SW 1271 (cell line): ENCODE results near the gene COG4.
"Not testable (repeated sequence)": the region's sequence is repeated elsewhere in the genome, so short reads cannot be mapped to it uniquely, and the experiment has no call there.

Experiments
- DNase-seq, 2 experiments: peaks; one replicate each; lab custom pipeline; 2025; lab: John Stamatoyannopoulos, UW

Gene COG4

DNA sequence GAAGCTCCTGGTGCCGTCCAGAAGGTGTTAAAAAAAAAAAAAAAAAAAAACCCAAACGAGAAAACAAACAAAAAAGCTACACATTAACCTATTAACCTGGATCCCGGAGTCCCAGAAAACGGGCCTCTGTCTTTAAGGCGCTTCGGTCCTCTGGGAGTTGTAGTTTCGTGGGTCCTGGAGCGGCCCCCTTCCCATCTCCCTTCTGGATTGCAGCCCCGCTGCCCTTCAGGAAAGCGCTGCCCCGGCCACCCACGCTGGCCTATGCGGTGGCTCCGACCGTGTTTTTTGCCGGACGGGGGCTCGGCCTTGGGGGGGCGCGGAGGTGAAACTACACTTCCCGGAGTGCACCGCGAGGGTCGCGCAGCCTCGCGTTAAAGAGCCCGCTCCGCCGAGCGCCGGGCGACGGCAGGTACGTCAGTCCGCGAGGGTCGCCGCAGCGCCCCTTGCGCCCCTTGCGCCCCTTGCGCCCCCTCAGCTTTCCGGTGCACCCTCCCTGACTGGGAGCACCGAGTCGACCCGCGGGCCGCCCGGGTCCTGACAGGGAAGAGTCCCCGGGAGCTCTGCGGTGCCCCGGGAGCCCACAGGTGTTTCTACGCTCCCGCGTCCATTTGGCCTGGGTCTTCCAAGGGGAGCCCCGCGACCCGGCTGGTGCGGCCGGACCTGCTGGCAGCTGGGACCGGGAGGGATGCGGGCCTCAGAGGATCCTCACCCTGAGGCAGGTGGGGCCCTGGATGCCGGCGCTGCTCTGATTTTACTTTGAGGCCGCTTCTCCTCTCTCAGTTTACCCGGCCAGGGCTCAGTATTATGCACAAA is 68.9 kb downstream of the COG4 start, which contains the start of gene FCSK:
Gene FCSK (plus strand): TSS at position 374 of the 813 bp plus-strand sequence. CDS start 8,596 bp downstream, outside the sequence.
- peak; percentile 67 to 70 for DNase-seq

DNA sequence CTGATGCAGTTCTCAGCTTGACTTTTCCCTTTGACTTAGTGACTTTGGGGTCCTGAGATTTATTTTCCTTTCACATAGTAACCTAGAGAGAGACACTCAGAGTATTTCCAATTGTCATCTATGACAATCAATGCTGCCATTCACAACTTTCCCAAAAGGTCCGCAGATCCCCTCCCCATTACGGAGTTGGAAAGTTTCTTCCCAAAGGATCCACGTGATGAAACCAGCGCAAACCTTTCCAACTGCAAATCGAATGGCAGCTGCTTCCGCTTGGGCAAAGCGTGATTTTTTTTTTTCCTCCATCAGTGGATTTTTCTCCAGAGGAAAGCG is 69.5 kb downstream of the COG4 start:
- no peak for DNase-seq

DNA sequence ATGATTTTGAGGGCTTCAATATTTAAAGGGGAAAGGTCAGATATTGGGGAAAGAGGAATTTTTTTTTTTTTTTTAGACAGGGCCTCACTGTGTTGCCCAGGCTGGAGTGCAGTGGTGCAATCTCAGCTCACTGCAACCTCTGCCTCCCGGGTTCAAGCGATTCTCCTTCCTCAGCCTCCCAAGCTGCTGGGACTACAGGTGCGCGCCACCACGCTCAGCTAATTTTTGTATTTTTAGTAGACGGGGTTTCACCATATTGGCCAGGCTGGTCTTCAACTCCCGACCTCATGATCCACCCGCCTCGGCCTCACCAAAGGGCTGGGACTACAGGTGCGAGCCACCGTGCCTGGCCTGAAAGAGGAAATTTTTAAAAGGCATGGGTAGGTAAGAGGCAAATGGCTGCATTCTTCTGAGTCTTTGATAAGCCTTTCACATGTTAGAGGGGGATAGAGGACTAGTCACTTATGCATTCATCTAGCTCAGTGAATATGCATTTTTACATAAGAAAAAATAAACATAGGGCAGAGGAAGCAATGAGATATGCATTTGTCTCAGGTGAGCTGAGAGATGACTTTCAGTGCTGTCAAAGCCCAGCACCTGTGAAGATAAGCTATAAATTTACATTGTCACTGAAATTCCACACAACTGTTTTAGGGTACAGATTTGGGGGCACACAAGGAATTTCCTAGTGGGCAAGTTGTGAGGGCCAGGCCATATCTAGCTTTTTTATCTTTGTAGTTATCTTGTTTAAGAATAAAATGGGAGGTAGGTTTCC is 70.0 kb downstream of the COG4 start:
- DNase-seq: no peak

DNA sequence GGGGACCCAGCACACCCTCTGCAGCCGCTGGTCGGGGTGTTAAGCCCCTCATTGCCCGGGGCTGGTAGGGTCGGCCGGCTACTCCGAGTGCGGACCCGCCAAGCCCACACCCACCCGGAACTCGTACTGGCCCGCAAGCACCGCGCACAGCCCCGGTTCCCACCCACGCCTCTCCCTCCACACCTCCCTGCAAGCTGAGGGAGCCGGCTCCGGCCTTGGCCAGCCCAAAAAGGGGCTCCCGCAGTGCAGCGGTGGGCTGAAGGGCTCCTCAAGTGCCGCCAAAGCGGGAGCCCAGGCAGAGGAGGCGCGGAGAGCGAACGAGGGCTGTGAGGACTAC is 72.4 kb downstream of the COG4 start:
- DNase-seq: not testable (repeated sequence)

DNA sequence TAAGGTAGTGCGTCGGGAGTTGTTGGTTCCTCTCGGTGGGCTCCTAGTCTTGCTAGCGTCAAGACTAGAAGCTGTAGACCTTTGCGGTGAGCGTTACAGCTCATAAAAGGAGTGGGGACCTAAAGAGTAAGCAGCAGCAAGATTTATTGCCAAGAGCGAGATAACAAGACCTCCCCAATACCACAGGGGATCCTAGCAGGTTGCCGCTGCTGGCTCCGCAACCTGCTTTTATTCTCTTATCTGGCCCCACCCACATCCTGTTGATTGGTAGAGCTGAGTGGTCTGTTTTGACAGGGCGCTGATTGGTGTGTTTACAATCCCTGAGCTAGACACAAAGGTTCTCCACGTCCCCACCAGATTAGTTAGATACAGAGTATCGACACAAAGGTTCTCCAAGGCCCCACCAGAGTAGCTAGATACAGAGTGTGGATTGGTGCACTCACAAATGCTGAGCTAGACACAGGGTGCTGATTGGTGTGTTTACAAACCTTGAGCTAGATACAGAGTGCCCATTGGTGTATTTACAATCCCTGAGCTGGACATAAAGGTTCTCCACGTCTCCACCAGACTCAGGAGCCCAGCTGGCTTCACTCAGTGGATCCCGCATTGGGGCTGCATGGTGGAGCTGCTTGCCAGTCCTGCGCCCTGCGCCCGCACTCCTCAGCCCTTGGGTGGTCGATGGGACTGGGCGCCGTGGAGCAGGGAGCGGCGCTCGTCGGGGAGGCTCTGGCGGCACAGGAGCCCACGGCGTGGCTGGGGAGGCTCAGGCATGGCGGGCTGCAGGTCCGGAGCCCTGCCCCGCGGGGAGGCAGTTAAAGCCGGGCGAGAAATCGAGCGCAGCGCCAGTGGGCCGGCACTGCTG is 73.0 kb downstream of the COG4 start:
- DNase-seq: not testable (repeated sequence)

DNA sequence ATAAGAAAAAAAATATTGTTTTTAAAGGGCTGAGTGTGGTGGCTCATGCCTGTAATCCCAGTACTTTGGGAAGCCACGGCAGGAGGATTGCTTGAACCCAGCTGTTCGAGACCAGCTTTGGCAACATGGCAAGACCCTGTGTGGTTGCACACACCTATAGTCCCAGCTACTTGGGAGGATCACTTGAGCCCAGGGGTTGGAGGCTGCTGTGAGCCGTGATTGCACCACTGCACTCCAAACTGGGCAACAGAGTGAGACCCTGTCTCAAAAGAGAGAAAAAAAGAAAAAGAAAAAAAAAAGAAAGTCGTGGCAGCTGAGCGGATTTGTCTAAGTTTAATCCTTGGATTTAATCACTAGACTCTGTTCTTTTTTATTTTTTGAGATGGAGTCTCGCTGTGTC is 75.3 kb downstream of the COG4 start:
- no peak for DNase-seq

DNA sequence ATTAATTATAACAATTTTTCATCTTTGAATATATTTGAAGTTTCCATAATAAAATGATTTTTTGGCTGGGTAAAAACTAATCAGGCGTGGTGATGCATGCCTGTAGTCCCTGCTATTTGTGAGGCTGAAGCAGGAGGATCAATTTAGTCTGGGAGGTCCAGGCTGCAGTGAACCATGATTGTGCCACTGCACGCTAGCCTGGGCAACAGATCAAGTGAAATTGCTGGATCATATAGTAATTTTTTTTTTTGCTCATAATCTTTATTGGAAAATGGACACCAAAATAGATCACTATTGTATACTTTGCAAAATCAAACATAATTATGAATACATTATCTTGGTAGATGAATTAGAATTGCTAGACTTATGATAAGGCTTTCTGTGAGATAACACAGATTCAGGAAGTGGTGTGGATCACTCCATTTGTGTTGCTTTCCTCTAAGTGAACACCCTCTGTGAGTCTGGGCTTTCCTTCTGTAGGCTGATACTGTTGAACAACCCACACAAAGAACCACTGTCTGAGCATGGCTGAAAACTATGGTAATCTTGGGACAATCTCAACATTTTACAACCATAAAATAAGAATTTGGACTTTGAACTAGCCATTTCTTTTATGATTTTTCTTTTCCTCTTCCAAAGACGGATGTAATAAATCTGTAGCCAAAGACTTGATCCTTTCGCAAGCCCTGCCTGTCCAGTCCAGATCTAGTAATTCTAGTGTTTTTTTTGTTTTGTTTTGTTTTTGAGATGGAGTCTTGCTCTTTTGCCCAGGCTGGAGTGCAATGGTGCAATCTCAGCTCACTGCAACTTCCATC is 78.9 kb downstream of the COG4 start:
- no peak for DNase-seq

DNA sequence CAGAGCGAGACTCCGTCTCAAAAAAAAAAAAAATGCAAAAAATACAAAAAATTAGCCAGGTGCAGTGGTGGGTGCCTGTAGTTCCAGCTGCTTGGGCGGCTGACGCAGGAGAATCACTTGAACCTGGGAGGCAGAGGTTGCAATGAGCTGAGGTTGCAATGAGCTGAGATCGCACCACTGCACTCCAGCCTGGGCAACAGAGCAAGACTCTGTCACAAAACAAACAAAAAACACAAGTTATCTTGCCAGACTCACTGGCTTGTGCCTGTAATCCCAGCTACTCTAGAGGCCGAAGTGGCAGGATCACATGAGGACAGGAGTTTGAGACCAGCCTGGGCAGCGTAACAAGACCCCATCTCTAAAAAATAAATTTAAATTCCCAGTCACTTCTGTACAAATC is 81.0 kb downstream of the COG4 start:
- no peak for DNase-seq

DNA sequence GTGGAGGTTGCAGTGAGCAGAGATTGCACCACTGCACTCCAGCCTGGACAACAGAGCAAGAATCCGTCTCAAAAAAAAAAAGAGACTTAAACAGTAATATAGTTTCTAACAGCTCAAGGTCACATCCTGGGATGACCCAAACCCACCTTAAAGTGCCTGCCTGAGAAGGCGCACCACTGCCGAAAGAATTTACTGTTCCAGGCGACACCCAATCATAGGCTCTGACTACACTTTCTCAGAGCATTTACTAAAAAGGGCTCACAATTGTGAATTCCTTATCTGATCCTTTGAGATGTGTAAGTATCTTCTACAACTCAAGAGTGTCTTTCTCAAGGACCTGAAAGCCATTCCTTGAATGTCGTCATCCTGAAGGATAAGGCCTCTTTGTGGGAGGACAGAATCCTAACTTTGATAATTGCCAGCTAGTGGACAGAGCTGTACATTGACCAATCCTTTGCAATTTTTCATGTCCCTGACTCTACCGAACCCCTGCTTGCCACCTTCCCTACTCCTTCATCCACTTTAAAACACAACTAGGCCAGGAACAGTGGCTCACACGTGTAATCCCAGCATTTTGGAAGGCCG is 81.9 kb downstream of the COG4 start:
- DNase-seq: no peak

DNA sequence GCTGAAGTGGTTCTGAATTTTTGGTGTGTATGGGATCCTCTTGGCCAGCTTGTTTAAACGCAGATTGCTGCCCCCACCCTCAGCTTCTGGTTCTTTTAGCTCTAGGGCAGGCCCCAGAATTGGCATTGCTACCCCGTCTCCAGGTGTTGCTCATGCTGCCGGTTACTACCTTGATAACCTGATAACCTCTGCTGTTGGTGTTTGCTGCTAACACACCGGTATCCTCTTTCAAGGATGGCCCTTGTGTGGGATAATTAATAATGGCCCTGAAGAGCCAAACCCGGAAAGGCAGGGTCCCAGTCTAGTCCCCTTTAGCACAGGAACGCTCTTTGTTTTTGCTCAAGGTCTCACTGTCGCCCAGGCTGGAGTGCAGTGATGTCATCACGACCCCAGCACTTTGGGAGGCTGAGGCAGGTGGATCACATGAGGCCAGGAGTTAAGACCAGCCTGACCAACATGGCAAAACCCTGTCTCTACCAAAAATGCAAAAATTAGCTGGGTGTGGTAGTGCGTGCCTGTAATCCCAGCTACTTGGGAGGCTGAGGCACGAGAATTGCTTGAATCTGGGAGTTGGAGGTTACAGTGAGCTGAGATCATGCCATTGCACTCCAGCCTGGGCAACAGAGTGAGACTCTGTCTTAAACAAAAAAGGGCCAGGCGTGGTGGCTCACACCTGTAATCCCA is 83.2 kb downstream of the COG4 start:
- no peak for DNase-seq

DNA sequence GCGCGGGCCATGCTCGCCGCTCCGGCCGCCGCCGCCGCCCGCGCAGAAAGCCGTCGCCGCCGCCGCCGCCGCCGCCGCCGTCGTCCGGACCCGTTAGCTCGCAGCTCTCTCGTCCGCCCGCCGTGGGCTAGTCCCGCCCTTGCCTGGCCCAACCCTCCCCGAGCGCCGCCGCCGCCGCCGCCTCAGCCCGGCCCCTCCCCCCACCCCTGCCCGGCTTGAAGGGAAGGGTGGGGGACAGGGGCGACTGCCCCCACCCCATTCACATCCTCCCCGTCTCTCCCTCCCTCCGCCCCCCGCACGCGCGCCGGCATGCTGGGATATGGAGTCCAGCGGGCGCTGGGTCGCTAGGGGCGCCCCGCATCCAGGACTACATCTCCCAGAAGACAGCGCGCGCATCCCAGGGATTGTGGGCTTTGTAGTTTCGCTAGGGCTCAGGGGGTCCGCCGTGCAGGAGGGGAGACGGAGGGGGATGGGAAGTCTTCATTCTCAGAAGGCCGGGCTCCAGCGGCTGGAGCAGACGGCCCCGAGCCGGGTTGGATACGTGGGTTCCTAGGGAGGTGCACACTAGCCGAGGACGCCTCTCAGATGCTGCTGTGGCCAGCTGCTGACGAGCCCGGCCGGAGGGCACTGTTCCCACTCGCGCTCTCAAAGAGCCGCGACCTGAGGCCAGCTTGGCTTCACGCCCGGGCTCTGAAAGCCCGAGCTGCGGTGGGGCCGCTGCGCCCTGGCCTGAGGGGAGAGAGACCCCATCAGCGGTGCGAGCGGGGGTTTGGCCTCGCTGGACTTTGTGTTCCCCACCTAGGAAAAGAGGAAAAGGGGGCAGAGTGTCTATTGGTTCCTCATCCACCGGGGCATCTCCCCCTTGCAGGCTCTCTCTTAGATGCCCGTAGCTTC is 84.1 kb downstream of the COG4 start, which contains the start of gene ST3GAL2:
Gene ST3GAL2 (minus strand): TSS at position 132 of the 894 bp plus-strand sequence. CDS start 40,570 bp downstream, outside the sequence.
- DNase-seq: peak; percentile 87 to 91

DNA sequence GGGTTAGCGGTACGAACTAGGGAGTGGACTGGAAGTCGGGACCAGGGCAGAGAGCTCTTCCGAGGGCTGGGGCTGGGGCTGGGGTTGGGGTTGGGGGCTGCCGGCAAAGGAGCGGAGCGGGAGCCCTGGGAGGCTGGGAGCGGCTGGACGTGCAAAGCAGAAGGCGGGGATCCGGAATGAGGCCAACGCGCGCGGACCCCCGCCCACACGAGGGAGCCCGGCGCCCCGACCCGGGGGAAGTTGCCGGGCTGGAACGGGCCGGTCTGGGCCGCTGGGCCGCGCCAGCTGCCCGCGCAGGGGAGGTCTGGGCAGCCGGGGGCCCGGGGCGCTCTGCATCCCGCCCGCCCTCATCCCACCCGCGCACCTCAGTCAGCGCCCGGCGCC is 84.8 kb downstream of the COG4 start:
- no peak for DNase-seq

DNA sequence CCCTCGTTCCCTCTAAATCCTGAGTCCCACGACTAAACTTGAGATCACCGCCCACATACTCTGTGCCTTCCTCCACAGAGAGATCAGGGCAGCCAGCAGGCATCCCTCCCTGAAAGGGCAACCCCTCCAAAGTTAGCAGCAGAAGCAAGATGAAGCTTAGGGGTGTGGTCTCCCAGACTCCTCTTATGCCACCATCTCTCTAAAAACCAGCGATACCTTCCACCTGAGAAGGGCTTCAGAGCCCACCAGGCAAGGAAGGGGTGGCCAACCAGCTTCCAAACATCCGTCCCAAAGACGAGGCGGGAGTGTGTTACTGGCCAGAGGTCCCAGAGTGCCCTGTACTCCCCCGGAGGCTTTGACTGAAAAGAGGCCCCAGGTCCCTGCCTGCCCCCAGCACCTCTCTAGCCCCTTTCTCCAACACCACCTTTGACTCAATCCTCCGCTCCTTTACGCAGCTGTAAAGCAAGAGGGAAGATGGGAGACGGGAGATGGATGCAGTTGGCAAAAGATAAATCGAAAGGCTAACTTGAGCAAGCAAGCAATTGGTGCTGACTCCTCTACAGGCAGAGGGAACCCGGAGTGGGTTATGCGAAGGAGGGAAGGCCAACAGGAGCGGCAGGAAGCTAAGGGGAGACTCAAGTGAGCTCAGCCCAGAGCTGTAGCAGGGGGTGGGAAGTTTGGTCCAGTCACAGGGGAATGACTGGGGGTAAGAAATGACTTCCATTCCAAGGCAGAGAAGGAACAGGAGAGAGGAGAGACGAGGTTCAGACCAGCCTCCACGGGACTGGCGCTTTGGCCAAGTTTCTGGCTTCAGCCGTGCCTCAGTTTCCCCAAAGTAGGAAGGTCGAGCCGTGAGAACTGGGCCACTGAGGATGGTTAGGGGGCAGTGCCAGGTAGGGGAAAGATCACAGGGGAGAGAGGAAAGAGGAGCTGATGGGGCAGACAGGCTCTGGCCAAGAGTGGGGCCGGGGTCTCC is 85.5 kb downstream of the COG4 start:
- DNase-seq: no peak

DNA sequence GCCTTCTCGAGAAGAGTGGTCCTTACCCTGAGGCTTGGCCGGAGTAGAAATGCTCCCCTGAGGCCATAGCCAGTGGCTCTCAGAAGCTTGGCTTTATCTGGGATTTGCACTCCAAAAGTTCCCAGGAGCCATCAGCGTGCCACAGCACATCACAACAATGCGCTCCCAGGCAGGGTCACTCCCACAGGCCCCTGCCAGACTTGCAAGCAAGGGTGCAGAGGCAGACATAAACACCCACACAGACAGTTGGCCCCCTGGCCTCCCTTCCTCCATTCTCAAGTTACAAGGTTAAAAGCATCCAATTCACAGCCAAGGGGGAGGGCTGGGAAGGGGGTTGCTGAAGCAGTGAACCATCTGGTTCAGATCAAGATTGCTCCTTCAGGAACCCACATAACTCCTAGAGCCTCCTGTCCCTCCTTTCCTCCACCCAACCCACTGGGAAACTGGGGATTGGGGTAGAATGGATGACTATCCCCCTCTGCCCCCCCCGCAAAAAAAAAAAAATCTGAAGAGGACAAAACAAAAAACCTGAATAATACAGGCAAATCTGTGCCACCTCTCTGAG is 86.3 kb downstream of the COG4 start:
- DNase-seq: no peak

DNA sequence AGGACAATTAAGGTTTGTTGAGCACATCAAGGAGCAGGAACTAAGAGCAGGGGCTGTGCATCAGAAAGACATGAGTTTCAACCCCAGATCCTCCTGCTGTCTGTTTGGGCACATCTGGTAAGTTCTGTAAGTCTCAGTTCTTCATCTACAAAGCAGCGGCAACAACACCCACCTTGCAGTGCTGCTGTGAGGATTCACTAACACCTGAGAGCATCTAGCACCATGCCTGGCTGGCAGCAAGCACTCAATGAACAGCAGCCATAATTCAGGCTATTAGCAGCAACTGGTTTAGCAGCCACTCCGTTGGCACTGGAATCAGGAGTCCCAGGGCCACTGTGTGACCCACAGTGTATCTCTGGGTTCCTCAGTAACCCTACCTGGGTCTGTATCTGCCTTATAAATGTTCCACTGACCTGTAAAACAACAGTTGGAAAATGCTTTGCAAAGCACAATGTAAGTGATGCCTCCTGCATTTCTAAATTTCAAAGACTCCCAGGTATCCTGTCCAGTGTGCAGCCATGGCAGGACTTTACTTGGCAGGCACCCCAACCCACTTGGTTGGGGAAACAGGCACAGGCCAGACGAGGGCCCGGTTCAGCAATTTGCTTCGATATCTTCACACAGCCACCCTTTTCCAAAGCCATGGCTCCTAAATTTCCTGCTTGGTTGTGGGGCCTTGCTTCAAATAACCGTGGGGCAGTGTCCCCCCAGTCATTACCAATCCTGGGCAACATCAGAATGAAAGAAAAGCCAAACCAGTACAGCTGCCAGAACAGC is 88.7 kb downstream of the COG4 start:
- DNase-seq: no peak

DNA sequence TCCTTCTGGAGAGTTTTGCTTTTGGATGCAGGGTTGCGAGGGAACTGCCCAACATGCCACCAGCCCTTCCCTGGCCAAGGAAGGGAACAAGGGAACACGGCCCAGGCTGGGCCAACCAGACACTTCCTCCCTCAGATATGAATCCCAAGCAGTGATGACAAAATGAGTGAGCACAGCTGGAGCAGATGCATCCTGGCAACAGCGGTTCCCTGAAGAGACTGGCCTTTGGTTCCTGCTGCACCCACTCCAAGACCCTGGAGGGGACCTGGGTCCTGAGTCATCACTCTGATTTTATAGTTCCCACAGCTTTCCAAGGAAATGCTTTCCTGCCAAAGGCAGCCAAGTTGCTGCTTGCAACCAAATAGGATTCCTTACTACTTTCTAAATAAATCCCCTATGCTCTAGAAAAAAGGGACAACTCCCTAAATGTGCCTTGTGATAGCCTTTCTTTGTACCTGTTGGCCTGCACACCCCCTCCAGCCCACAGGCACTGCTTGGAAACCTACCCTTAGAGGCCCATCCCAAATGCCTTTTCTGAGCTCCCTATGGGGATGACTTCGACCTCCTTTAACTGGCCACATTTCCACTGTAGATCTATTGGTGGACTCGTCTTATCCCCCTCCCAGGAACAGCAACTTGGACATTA is 89.8 kb downstream of the COG4 start:
- no peak for DNase-seq
